HL-60 (cell line): ENCODE measurements around the gene ZNF469.

ENCODE experiments used
- DNase-seq, 2 experiments: peaks; one replicate each; pipeline ENCODE4 v3.0.0-alpha.2; 2010 to 2020; ENCODE audit warnings: low read depth in 1 of 2, low spot score in 1 of 2
- H3K27ac ChIP-seq: fragments of 250-450 bp; sonication (Bioruptor Pico); replicated peaks from 2 replicates; pipeline ENCODE4 v1.5.1; 2020; ENCODE audit warnings: mild to moderate bottlenecking, moderate library complexity
- H3K27me3 ChIP-seq: fragments of 250-450 bp; sonication (Bioruptor Pico); 2 replicates; pipeline ENCODE4 v1.5.1; 2021; ENCODE audit warnings: mild to moderate bottlenecking, moderate library complexity; ENCODE audit not compliant: insufficient read depth, poor library complexity, severe bottlenecking
- H3K4me3 ChIP-seq: replicated peaks from 2 replicates; pipeline ENCODE4 v1.5.1; 2011; ENCODE audit warnings: mild to moderate bottlenecking, control low read depth, low read length; ENCODE audit not compliant: insufficient read depth
- CTCF ChIP-seq: IDR thresholded peaks from one replicate; pipeline ENCODE4 v1.5.1; 2011; ENCODE audit warnings: low read length, control low read depth, inconsistent platforms; ENCODE audit not compliant: insufficient read depth
- GABPA ChIP-seq: IDR thresholded peaks from 2 replicates; pipeline ENCODE4 v1.6.1; 2012; ENCODE audit warnings: low read depth
- POLR2AphosphoS5 ChIP-seq: IDR thresholded peaks from 2 replicates; pipeline ENCODE4 v1.6.1; 2012; ENCODE audit warnings: low read depth
- REST ChIP-seq: IDR thresholded peaks from 2 replicates; pipeline ENCODE4 v1.6.1; 2012; ENCODE audit warnings: low read depth; ENCODE audit not compliant: insufficient replicate concordance
- SPI1 ChIP-seq: IDR thresholded peaks from 2 replicates; pipeline ENCODE4 v1.6.1; 2012; ENCODE audit warnings: low read depth, mild to moderate bottlenecking, borderline replicate concordance

Gene ZNF469

GRCh38 chr16:88411951-88412576 is 29.3 kb downstream of the ZNF469 start:
- Histone ChIP-seq H3K27ac (no peak overlapping the region), H3K4me3 (no peak overlapping the region), H3K27me3 (no peaks in the 10 kb centered on the region)
- TF ChIP-seq SPI1, result no peak
- no peak for TF ChIP-seq CTCF
- TF ChIP-seq REST, result no peak
- TF ChIP-seq POLR2AphosphoS5, result no peak
- no peak for TF ChIP-seq GABPA
- DNase-seq, result no peak

GRCh38 chr16:88412766-88413165 is 30.0 kb downstream of the ZNF469 start:
- H3K4me3 ChIP-seq, result no peak overlapping the region
- H3K27me3 ChIP-seq, result no peaks in the 10 kb centered on the region
- no peak for DNase-seq
- no peak overlapping the region for H3K27ac ChIP-seq
- TF ChIP-seq GABPA, result no peak
- no peak for TF ChIP-seq CTCF
- TF ChIP-seq REST, result no peak
- TF ChIP-seq POLR2AphosphoS5, result no peak
- TF ChIP-seq SPI1, result no peak

- Histone ChIP-seq H3K27ac (no peak overlapping the region), H3K27me3 (no peaks in the 10 kb centered on the region), H3K4me3 (no peak overlapping the region)
- no peak for TF ChIP-seq SPI1
- TF ChIP-seq POLR2AphosphoS5, result no peak
- TF ChIP-seq CTCF, result no peak
- no peak for TF ChIP-seq REST
- no peak for TF ChIP-seq GABPA
- DNase-seq, result no peak
Measured at GRCh38 chr16:88413231-88413630, 30.5 kb downstream of the ZNF469 start.
